ENCODE measurements around the gene SLC2A4RG. TPM values are rescaled to one million over a fixed set of nuclear protein-coding genes. Genes with fewer than 3 reads are reported as not detected.

SLC2A4RG gene
- total and polyA plus RNA-seq, 2 of the 13 experiments (the other 11 are each of a cell fraction or from before 2014, with no cell fraction given), result 91.4 to 95.9 TPM

- no peak for TF ChIP-seq ZNF260 (CRISPR knock-in tag; IDR thresholded peaks at IDR 0.05; ENCODE audit: borderline replicate concordance, low read depth)
- TF ChIP-seq REXO4 (CRISPR knock-in tag; IDR thresholded peaks at IDR 0.05; ENCODE audit: borderline replicate concordance), result 0 out of 2 replicates have a peak, but pooled peaks have one; percentile 15
- TF ChIP-seq ZNF569 (CRISPR knock-in tag; IDR thresholded peaks at IDR 0.05; ENCODE audit: borderline replicate concordance), result no peak
- TF ChIP-seq HMGXB3 (CRISPR knock-in tag; IDR thresholded peaks at IDR 0.05; ENCODE audit: borderline replicate concordance), result peak; percentile 85
- TF ChIP-seq ZNF660 (CRISPR knock-in tag; IDR thresholded peaks at IDR 0.05; ENCODE audit: borderline replicate concordance, low read depth), result no peak
- TF ChIP-seq KDM2A (CRISPR knock-in tag; IDR thresholded peaks at IDR 0.05; ENCODE audit: borderline replicate concordance, low read depth), result peak; percentile 96
- TF ChIP-seq ASH2L (IDR thresholded peaks at IDR 0.05; ENCODE audit: insufficient read length, low read depth, low read length), result peak; percentile 94
- TF ChIP-seq NFE2L1 (CRISPR knock-in tag; IDR thresholded peaks at IDR 0.05; ENCODE audit: borderline replicate concordance), result peak; percentile 74; the same call in 1 of the 2 replicates
- peak; percentile 98 for TF ChIP-seq ZZZ3 (CRISPR knock-in tag; IDR thresholded peaks at IDR 0.05; ENCODE audit: borderline replicate concordance)
- TF ChIP-seq ZSCAN9 (CRISPR knock-in tag; IDR thresholded peaks at IDR 0.05; ENCODE audit: borderline replicate concordance), result peak; percentile 95
- peak; percentile 80 for TF ChIP-seq ZNF552 (CRISPR knock-in tag; IDR thresholded peaks at IDR 0.05; ENCODE audit: borderline replicate concordance)
- TF ChIP-seq ZBTB38 (CRISPR knock-in tag; IDR thresholded peaks at IDR 0.05), result peak; percentile 98
- peak; percentile 87; the same call in 1 of the 2 replicates for TF ChIP-seq ZNF761 (CRISPR knock-in tag; conservative IDR thresholded peaks at IDR 0.05)
- 0 out of 2 replicates have a peak, but pooled peaks have one; percentile 97 for TF ChIP-seq ZNF678 (CRISPR knock-in tag; IDR thresholded peaks at IDR 0.05)
- peak; percentile 93 for TF ChIP-seq KLF6 (CRISPR knock-in tag; IDR thresholded peaks at IDR 0.05)
- peak; percentile 99 for TF ChIP-seq KMT2A (CRISPR knock-in tag; IDR thresholded peaks at IDR 0.05)
- peak; percentile 97 for TF ChIP-seq TOPORS (CRISPR knock-in tag; IDR thresholded peaks at IDR 0.05)
- TF ChIP-seq UBTF (CRISPR knock-in tag; IDR thresholded peaks at IDR 0.05), result peak; percentile 70; the same call in 1 of the 2 replicates
- TF ChIP-seq CBX2 (IDR thresholded peaks at IDR 0.05; ENCODE audit: low read depth, low read length), result no peak
- no peak for TF ChIP-seq CBX2 (CRISPR knock-in tag; IDR thresholded peaks at IDR 0.05; ENCODE audit: low read depth)
- TF ChIP-seq FOXJ3 (CRISPR knock-in tag; IDR thresholded peaks at IDR 0.05; ENCODE audit: borderline replicate concordance), result no peak; the same call in 1 of the 2 replicates
These were observed 31.8 kb upstream of the SLC2A4RG start, which contains the start of the genes ARFRP1 and ZGPAT (continued) for GRCh38 chr20:63707558-63708300.

All from HepG2 (cell line).